HG03457 (cell line): ENCODE measurements around the gene MTOR.

Source experiments
- ATAC-seq: cut with Tn5 transposase; IDR thresholded peaks from one replicate; pipeline ENCODE4 v1.9.1; 2021; ENCODE audit warnings: moderate number of reproducible peaks; ENCODE audit not compliant: unreplicated experiment

Gene MTOR

GRCh38 chr1:11227106-11228077 lies 35.0 kb downstream of the MTOR start:
- ATAC-seq: no peak

GRCh38 chr1:11216074-11216473 lies 46.3 kb downstream of the MTOR start:
- ATAC-seq: no peak

- ATAC-seq: no peak
Observed at GRCh38 chr1:11215381-11216005, 46.9 kb downstream of the MTOR start.

- ATAC-seq: no peak
Observed at GRCh38 chr1:11214698-11215380, 47.5 kb downstream of the MTOR start.

GRCh38 chr1:11211925-11212587 lies 50.3 kb downstream of the MTOR start:
- no peak for ATAC-seq

GRCh38 chr1:11211461-11211860 lies 50.9 kb downstream of the MTOR start:
- ATAC-seq: no peak

GRCh38 chr1:11207898-11208611 lies 54.3 kb downstream of the MTOR start:
- no peak for ATAC-seq

GRCh38 chr1:11204396-11205190 lies 57.8 kb downstream of the MTOR start:
- ATAC-seq: no peak

- no peak for ATAC-seq
Observed at GRCh38 chr1:11198851-11199594, 63.3 kb downstream of the MTOR start.

GRCh38 chr1:11198257-11198656 lies 64.1 kb downstream of the MTOR start:
- no peak for ATAC-seq

GRCh38 chr1:11197359-11197758 lies 65.0 kb downstream of the MTOR start:
- ATAC-seq: no peak

- no peak for ATAC-seq
Observed at GRCh38 chr1:11196945-11197344, 65.4 kb downstream of the MTOR start.

- ATAC-seq: no peak
Observed at GRCh38 chr1:11194407-11195176, 67.8 kb downstream of the MTOR start.

GRCh38 chr1:11193376-11193775 lies 69.0 kb downstream of the MTOR start:
- ATAC-seq: no peak

- ATAC-seq: no peak
Observed at GRCh38 chr1:11188858-11189451, 73.4 kb downstream of the MTOR start, which contains the start of gene ANGPTL7. ANGPTL7 (plus strand) TSS chr1:11189355; CDS start chr1:11189580, 225 bp downstream.

- ATAC-seq: no peak
Observed at GRCh38 chr1:11188381-11188780, 74.0 kb downstream of the MTOR start.

GRCh38 chr1:11187931-11188330 lies 74.4 kb downstream of the MTOR start:
- ATAC-seq: no peak

- no peak for ATAC-seq
Observed at GRCh38 chr1:11187494-11187893, 74.9 kb downstream of the MTOR start.
